Measurements from ENCODE around the gene IGF2BP3. TPM values are rescaled to one million over a fixed set of nuclear protein-coding genes. Genes with fewer than 3 reads are reported as not detected.

Gene IGF2BP3
- total RNA-seq, 1 experiment from 2014 or later: 44.1 TPM

GRCh38 chr7:23298141-23298881, 172.0 kb downstream of the IGF2BP3 start:
- no peak for DNase-seq (ENCODE audit: low read depth)

DNA sequence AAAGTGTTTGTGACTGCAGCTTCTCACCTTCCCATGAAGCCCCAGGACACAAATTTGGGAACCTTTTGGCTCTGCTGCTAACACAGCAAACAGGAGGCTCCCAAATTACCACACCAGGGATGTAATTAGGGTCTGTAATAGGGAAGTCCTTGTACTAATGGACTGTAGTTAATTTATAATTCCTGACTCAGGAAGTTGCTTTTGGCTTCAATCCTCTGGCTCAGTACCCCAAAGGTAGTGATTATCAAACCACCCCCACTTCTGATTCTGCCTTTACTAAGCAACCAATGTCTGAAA, 174.9 kb downstream of the IGF2BP3 start:
- no peak for DNase-seq (ENCODE audit: low read depth)

DNA sequence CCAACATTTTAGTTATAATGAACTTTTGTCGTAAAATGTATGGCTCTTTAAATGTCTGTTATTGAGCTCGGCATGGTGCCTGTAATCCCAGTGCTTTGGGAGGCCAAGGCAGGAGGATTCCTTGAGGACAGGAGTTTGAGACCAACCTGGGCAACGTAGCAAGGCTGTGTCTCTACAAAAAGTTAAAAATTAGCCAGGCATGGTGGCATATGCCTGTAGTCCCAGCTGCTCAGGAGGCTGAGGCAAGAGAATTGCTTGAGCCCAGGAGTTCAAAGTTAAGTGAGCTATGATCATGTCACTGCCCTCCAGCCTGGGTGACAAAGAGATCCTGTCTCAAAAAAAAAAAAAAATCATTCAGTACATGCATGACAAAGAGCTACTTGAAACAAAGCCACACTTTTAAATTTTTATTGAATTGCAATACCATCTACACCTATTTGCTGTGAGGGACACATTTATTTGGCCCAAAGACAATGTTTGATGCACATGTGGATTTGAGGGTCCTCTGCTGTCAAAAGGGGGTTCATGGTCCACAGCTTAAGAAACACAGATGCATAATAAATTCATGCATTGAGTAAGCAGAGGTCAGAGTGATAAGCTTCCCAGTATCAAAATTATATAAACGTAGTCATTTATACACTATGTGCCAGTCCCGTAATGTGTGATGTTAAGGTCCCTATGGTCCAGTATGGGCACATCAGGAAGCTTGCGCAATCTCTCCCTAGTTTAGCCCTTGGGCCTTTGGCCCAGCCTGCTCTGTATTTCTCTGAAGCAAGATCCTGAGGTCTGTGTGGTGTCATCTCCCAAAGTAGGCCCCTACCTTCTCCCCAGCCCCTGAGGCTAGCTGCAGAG, 175.5 kb downstream of the IGF2BP3 start:
- no peak for DNase-seq (ENCODE audit: low read depth)

GRCh38 chr7:23293500-23294073, 176.7 kb downstream of the IGF2BP3 start:
- DNase-seq (ENCODE audit: low read depth): no peak

DNA sequence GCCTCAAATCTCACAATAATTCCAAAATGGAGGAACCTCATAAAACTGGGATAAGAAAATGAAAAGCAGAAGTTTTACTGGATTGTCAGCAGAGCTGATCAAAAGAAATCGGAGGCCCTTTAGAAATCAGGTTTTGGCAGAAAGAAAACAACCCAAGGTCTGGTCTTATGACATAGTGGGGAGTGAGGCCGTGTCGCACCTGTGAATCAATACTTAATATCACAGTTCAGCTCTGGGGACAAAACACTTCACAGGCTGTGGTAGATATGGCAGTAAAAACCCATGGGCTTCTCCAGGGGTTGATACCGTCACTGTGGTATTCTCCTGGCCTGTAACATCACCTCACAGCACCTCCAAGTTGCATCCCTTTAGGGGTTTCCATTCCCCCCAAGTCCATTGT, 177.7 kb downstream of the IGF2BP3 start:
- DNase-seq (ENCODE audit: low read depth): no peak

DNA sequence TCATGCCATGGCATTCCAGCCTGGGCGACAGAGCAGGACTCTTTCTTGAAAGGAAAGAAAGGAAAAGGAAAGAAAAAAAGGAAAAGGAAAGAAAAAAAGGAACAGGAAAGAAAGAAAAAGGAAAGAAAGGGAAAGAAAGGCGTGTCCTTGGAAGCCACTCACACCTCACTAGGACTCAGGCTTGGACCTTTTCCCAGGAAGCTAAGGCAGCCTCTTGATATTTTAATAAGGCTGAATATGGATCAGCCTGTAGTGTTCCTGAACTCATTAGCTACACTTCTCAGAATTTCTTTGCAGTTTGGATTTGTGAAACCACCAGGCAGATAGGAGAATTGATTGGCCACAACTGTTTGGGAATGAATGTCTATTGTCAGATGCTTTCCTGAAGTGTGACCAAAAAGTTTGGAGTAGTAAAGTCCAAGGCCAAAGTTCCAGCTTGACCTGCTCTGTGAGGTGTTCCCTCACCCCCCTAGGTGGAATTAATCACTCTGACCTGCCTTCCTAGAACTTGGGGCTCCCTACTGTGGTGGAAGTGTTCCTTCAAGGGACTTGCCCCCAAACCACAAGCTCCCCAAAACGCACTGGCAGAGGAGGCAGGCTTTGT, 178.2 kb downstream of the IGF2BP3 start:
- no peak for DNase-seq (ENCODE audit: low read depth)

DNA sequence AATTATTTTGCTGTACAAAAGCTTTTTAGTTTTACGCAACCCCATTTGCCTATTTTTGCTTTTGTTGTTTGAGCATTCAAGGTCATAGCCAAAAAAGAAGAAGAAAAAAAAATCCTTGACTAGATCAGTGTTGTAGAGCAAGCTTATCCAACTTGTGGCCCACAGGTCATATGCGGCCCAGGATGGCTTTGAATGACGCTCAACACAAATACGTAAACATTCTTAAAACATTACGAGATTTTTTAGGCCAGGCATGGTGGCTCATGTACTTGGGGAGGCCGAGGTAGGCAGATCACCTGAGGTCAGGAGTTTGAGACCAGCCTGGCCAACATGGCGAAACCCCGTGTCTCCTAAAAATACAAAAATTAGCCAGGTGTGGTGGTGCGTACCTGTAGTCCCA, 179.3 kb downstream of the IGF2BP3 start:
- DNase-seq (ENCODE audit: low read depth): no peak

GRCh38 chr7:23287612-23288011, 182.7 kb downstream of the IGF2BP3 start:
- peak; percentile 44 for DNase-seq (ENCODE audit: low read depth)

GRCh38 chr7:23285657-23286646, 184.3 kb downstream of the IGF2BP3 start:
- DNase-seq (ENCODE audit: low read depth): no peak

DNA sequence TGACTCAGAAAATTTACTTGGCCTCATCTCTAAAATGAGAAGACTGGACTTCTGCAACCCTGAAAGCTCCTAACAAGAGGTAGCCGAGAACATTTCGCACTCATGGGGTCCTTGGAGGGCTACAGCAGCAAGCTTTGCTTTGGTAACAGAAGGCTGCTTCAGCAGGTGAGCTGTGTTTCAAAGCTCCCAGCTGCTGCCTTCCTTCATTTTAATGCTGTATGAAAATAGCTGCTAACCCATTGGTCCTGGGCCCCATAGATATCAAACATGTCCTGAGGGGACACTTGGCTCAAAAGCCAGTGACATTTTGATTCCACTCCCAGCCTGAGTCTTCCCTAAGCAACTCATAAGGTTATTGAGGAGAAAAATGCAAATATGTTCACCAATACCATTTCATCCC, 185.4 kb downstream of the IGF2BP3 start:
- DNase-seq (ENCODE audit: low read depth): no peak

- DNase-seq (ENCODE audit: low read depth): no peak
These were observed 187.2 kb downstream of the IGF2BP3 start for GRCh38 chr7:23283086-23283485.

GRCh38 chr7:23279819-23280525, 190.3 kb downstream of the IGF2BP3 start:
- no peak for DNase-seq (ENCODE audit: low read depth)

DNA sequence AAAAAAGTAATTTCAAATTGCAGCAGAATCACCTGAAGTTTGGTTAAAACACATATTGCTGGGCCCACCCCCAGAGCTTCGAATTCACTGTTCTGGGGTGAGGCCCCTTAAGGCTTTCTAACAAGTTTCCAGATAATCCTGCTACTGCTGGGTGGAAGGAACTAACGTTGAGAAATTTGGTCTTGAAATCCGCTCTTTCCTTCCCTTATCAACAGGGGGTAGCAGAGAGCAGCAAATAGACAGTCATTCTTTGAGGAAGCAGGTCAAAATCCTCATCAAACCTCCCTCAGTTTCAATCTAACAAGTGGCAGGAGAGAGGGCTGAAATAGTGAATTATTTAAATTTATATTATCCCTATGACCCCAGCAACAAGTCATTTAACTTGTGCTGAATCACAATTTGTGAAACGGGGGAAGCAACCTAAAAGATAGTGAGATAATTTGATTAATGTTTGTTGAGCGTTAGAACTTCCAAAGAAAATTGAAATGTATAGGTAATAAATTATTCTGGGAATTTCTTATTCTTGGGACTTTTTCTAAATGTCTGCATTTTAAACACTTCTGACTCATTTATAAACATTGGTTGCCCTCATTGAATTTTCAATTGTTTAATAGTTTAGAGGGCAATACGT, 192.8 kb downstream of the IGF2BP3 start:
- peak; percentile 63 for DNase-seq (ENCODE audit: low read depth)

DNA sequence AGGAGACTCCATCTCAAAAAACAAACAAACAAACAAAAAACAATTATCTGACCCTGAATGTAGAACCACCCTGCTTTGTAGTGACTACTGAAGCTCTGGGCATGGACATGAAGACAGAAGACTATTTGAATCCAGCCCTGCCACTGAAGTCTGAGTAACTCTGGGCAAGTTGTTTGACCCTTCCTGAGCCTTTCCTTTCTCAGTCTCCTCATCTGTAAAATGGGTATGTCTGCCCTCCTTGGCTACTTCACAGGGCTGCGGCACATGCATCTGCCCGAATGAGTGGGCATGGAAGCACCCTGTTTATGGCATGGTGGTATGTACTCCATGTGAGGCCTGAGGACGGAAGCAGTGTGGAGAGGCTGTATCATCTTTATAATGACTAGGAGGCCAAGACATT, 193.3 kb downstream of the IGF2BP3 start:
- DNase-seq (ENCODE audit: low read depth): no peak

DNA sequence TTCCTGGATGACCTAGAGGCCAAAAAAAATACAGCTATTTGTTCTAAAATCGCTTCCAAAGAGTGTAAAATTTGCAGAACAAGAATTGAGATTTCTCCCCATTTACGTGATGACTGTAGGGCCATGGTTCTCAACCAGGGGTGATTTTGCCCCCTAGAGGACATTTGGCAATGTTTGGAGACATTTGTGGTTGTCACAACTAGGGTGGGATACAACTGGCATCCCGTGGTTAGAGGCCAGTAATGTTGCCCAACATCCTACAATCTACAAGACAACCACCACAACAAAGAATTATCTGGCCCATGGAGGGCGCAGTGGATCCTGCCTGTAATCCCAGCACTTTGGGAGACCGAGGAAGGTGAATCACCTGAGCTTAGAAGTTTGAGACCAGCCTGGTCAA, 193.9 kb downstream of the IGF2BP3 start:
- no peak for DNase-seq (ENCODE audit: low read depth)

- DNase-seq (ENCODE audit: low read depth): no peak
These were observed 194.4 kb downstream of the IGF2BP3 start for GRCh38 chr7:23275912-23276311.

DNA sequence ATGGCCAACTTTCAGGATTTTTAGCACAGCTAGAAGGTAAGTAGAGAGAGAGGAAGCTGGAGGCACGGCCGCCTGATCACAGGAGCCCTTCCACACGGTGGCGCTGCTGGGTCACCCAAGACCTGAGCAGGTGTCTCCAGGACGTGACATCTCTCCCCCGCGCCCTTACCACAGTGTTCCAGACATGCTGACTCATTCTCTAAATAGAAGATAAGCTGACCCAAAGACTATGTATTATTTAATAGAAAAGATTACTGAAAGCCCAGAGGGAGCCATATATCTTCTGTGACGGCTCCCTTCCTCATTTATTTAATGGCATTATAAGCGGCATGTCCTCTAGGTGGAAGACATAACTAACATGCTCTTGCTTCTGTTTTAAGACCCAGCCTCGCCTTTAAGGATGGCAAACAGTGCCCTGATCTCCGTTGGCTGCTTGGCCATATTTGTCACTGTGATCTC, 197.1 kb downstream of the IGF2BP3 start:
- DNase-seq (ENCODE audit: low read depth): peak; percentile 91

DNA sequence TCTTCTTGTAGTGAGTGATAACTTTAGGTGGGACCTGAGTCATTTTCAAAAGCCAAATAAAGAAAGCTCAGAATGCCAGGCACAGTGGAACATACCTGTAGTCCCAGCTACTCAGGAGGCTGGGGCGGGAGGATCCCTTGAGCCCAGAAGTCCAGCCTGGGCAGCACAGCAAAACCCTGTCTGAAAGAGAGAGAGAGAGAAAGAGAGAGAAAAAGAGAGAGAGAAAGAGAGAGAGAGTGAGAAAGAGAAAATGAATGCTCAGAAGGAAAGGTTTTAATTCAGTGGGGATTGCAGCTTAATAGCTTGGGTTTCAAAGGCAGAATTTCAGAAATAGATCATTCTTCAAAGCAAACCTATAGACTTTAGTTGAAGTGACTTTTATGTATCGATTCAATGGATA, 198.0 kb downstream of the IGF2BP3 start:
- no peak for DNase-seq (ENCODE audit: low read depth)

DNA sequence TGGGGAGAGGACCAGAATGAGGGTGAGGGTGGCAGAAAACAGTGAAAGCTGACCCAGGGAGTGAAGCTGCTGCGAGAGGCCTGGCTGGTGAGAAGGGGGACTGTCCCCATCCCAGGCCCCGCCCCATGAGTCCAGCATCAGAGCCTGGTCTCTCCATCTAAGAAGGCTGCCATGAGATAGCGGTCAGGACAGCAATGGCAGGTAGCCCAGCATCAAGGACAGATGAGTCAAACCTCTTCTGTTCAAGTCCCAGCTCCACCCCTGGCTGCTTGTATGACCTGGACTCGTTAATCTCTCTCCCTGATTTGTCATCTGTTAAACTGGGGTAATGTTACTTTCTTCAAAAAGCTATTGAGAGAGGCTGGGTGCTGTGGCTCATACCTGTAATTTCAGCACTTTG, 201.5 kb downstream of the IGF2BP3 start:
- DNase-seq (ENCODE audit: low read depth): no peak

DNA sequence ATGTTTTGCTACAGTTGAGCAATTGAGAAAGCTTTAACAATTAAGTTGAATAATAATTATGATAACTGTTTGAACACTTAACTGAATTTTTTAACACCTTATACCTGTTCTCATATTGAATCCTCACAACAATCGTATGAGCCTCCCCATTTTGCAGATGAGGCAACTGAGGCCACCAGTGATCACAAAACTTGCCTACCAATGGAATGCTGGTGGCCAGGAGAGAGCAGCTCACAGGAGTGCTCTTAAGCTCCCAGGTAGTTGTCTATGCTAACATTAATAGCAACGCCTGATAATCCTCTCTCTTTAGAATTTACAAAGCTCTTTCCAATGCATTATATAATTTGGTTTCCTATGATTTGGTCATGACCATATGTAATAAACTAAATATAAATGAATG, 202.1 kb downstream of the IGF2BP3 start:
- no peak for DNase-seq (ENCODE audit: low read depth)
